Activated naive CD8-positive, alpha-beta T cell treated with anti-CD3 and anti-CD28 coated beads, Interleukin-2, amount 50 U/mL, for 24 hours (primary cell): Measurements from ENCODE around the gene CLUH.

Experiments
- ATAC-seq: fragments of 150-1000 bp; cut with Tn5 transposase; one replicate; pipeline ENCODE4 v1.10.0; 2021
- DNase-seq: peaks from one replicate; pipeline ENCODE4 v3.0.0; 2021
- H3K27ac Mint-ChIP-seq: one replicate; pipeline ENCODE4 v1.8.0; 2021; ENCODE audit warnings: mild to moderate bottlenecking, mixed read lengths
- H3K27me3 Mint-ChIP-seq: one replicate; pipeline ENCODE4 v1.8.0; 2021; ENCODE audit warnings: mixed read lengths
- H3K36me3 Mint-ChIP-seq: one replicate; pipeline ENCODE4 v1.8.0; 2021; ENCODE audit warnings: low read depth, mixed read lengths
- H3K4me1 Mint-ChIP-seq: one replicate; pipeline ENCODE4 v1.8.0; 2021; ENCODE audit warnings: mixed read lengths
- H3K4me3 Mint-ChIP-seq: one replicate; pipeline ENCODE4 v1.8.0; 2021; ENCODE audit warnings: mild to moderate bottlenecking, moderate library complexity, mixed read lengths
- H3K9me3 Mint-ChIP-seq: one replicate; pipeline ENCODE4 v1.8.0; 2021; ENCODE audit warnings: mixed read lengths

CLUH gene, protein sequence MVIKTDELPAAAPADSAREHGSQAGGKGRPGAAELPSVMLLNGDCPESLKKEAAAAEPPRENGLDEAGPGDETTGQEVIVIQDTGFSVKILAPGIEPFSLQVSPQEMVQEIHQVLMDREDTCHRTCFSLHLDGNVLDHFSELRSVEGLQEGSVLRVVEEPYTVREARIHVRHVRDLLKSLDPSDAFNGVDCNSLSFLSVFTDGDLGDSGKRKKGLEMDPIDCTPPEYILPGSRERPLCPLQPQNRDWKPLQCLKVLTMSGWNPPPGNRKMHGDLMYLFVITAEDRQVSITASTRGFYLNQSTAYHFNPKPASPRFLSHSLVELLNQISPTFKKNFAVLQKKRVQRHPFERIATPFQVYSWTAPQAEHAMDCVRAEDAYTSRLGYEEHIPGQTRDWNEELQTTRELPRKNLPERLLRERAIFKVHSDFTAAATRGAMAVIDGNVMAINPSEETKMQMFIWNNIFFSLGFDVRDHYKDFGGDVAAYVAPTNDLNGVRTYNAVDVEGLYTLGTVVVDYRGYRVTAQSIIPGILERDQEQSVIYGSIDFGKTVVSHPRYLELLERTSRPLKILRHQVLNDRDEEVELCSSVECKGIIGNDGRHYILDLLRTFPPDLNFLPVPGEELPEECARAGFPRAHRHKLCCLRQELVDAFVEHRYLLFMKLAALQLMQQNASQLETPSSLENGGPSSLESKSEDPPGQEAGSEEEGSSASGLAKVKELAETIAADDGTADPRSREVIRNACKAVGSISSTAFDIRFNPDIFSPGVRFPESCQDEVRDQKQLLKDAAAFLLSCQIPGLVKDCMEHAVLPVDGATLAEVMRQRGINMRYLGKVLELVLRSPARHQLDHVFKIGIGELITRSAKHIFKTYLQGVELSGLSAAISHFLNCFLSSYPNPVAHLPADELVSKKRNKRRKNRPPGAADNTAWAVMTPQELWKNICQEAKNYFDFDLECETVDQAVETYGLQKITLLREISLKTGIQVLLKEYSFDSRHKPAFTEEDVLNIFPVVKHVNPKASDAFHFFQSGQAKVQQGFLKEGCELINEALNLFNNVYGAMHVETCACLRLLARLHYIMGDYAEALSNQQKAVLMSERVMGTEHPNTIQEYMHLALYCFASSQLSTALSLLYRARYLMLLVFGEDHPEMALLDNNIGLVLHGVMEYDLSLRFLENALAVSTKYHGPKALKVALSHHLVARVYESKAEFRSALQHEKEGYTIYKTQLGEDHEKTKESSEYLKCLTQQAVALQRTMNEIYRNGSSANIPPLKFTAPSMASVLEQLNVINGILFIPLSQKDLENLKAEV (N-terminal part only)

DNA sequence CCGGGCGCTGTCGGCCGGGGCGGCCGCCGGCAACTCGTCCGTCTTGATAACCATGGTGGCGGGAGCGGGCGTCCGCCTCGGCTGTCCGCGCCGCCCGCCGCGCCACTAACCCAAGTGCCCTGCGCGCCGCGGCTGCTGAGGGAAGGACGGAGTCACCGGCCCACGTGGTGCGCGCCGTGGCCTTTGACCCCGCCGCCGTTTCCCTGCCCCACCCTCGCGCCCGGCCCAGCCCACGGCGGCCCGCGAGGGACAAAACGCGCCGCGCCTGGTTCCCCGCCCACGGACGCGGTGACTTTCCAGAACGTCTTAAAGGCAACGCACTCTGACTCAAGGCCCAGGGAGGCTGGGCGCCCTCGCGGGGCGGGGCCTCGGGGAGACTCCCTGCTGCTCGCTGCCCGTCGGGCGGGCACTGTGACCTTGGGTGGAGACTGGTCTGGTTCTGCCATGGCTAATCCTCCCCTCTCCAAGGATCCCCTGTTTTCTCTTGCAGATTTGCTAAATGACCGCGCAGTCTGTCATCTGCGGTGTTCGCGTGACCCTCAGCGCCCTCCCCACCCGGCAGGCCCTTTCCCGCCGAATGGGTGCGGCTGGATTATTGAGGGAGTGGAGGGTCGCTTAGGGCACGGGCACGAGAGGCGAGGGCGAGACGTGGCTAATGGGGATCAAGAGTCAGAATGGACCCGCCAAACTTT, at the start of gene CLUH:
Gene CLUH, minus strand, starts transcription at position 157 of the 692 bp plus-strand sequence. Its CDS starts 103 bp downstream, at position 54.
- Mint-ChIP-seq H3K9me3 (no peaks in the 10 kb centered on the region), H3K27ac (peak within 1 kb of the TSS; percentile 85), H3K4me1 (peaks cover 38% of the 10 kb centered on the region), H3K36me3 (peaks cover 12% of the 10 kb centered on the region), H3K4me3 (peak within 1 kb of the TSS; percentile 91), H3K27me3 (no peaks in the 10 kb centered on the region)
- ATAC-seq (peak; percentile 91), DNase-seq (peak; percentile 98)

DNA sequence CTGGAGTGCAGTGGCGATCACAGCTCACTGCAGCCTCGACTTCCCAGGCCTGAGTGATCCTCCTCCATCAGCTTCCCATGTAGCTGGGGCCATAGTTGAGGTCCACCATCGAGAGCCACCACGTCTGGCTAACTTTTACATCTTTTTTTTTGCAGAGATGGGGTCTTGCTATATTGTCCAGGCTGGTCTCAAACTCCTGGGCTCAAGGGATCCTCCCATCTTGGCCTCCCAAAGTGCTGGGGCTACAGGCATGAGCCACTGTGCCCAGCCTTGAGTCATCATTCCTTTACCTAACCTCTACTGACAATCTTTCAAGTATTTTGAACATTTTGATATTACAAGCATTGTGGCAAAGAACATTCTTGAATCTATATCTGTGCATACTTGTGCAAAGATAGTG, 47.3 kb upstream of the CLUH start:
- no peak for ATAC-seq

DNA sequence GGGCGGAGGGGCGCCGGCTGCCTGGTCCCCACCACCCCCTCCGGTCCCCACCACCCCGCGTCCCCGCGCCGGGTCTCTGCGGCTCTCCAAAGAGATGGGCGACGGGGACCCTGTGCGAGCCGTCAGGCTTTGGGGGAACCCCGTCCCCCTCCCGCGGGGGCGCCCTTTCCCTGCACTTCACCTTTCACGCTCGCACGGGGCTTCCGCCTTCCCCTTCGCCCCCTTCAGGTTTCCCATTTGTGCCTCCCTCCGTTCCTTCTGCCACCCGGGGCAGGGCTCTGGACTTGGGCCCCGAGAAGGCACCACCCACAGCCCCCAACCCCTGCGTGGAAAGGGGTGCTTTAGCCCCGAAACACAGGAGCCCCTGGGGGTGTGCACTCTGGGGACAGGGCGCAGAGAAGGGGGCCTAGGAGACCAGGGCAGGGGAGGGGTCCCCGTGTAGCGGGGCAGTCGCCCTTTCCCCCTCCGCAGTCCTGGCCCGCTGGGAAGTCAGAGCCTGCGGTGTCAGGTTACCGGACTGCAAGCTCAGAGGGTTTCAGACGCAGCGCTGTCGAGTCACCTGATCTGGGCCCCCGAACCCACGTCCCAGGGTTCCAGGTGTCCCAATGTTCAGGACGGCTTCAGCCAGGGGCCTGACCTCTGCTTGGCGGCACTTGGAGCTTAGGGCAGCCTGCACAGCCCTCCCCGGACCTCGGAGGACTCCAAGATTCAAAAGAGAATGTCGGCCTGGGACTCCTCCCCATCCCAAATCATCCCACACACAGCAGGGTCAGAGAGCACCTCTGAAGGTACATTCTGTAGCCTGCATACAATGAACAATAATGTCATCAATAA, 44.5 kb upstream of the CLUH start:
- Mint-ChIP-seq H3K27me3 (peaks cover 62% of the 10 kb centered on the region), H3K27ac (no peak overlapping the region), H3K36me3 (no peaks in the 10 kb centered on the region), H3K4me1 (peaks cover 6% of the 10 kb centered on the region), H3K9me3 (no peaks in the 10 kb centered on the region), H3K4me3 (no peak overlapping the region)
- DNase-seq (no peak), ATAC-seq (no peak)

More for the DNA sequence above, 47.3 kb upstream of the CLUH start:
- Mint-ChIP-seq H3K27ac (no peak overlapping the region), H3K4me3 (no peak overlapping the region), H3K36me3 (no peaks in the 10 kb centered on the region), H3K9me3 (no peaks in the 10 kb centered on the region), H3K27me3 (peaks cover 56% of the 10 kb centered on the region), H3K4me1 (peaks cover 6% of the 10 kb centered on the region)
- DNase-seq = no peak

DNA sequence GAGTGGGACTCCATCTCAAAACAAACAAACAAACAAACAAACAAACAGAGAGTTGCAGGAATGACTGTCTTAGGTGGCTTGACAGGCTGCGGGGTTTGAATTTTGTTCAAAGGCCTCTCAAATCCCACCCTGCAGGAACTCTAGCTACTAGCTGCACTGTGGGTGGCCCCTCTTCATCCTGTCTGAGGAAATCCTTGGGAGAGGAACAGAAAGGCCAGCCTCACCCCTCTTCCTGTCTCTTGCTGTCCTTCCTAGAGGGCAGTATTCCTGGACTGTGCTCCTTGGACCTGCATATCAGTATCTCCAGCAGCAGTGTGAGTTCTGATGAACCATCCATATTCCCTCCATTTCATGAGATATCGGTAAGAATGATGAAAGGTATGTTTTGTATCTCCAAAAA, 39.9 kb upstream of the CLUH start:
- H3K4me3 Mint-ChIP-seq = no peak overlapping the region
- H3K27ac Mint-ChIP-seq = no peak overlapping the region
- H3K4me1 Mint-ChIP-seq = peaks cover 5% of the 10 kb centered on the region
- no peaks in the 10 kb centered on the region for H3K9me3 Mint-ChIP-seq
- no peak for ATAC-seq
- DNase-seq = no peak
- peaks cover 59% of the 10 kb centered on the region for H3K27me3 Mint-ChIP-seq
- H3K36me3 Mint-ChIP-seq = no peaks in the 10 kb centered on the region

DNA sequence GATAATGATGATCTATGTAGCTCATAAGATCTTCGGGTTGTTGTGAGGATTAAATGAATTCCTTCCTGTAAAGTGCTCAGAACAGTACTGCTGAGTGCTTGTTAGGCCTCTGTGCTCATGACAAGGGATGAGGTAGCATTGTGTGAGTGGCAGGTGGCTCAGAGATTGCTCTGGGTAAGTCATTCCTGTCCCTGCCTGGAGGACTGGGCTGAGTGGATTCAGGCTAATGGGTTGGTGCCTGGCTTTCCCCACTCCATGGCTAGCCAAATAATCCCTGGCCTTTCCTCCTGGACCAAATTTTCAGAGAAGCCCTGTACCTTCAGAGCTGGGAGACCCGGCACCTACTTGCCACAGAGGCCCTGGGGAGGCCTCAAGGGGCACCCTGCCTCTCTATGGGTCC, 39.2 kb upstream of the CLUH start:
- no peaks in the 10 kb centered on the region for H3K9me3 Mint-ChIP-seq
- H3K4me3 Mint-ChIP-seq = no peak overlapping the region
- H3K27me3 Mint-ChIP-seq = peaks cover 57% of the 10 kb centered on the region
- H3K36me3 Mint-ChIP-seq = no peaks in the 10 kb centered on the region
- H3K4me1 Mint-ChIP-seq = peaks cover 2% of the 10 kb centered on the region
- ATAC-seq (no peak), DNase-seq (no peak)
- H3K27ac Mint-ChIP-seq = no peak overlapping the region

DNA sequence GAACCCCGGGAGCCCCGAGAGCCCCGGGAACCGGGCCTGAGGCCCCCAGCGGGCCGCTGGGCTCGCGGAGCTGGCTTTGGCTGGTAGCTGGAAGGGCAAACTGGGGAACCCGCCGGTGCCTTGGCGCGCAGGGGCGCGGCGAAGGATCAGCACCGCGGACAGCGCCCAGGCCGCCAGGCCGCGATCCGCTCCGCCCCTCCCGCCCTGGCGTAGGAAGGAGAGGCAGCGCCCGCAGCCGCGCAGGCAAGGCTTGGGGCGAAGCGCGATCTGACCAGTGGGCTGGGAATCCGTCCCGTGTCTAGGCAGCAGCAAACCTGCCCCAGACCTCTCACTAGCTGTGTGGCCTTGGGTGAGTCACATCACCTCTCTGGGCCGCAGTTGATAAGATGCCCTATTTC, 38.2 kb upstream of the CLUH start:
- DNase-seq = peak; percentile 79
- Mint-ChIP-seq H3K27ac (no peak overlapping the region), H3K36me3 (no peaks in the 10 kb centered on the region), H3K4me3 (no peak overlapping the region), H3K27me3 (peaks cover 60% of the 10 kb centered on the region), H3K4me1 (no peaks in the 10 kb centered on the region), H3K9me3 (no peaks in the 10 kb centered on the region)
- peak; percentile 95 for ATAC-seq

DNA sequence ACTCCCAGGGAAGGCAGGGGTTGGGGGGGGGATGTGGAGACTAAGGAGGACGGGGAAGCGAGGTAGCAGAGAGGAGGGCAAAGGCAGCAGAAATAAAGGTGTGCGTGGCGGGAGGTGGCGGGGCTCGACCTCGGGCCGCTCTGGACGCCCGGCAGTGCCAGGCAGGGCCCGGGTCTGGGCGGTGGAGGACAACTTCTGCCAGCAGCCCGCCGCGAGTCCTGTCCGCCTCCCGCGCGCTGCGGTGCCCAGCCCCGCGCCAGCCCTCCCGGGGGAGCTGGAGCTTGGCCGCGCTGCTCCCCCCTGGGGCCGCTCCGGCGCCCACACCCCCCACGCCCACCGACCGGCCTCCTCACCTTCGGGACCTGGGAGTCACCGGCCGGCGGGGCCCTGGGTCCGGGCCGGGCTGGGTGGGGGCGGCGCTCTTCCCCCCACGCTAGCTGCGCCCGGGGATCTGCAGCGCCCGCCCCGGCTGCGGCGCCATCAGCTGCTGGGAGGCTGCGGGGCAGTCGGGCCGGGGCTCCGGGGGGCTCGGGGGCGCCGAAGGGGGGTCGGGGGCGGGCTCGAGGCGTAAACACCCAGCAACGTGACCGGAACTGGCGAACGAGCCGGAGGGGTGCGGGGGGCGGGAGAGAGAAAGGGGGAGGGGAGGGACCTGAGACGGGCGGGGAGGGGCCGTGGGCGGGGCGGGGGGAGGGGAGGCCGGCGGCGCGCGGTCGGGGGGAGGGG, 37.7 kb upstream of the CLUH start, which contains the start of gene CCDC92B:
Gene CCDC92B, minus strand, starts transcription at position 595 of the 726 bp plus-strand sequence. CDS start 14,507 bp downstream, outside the sequence.
- ATAC-seq (no peak), DNase-seq (no peak)
- Mint-ChIP-seq H3K9me3 (no peaks in the 10 kb centered on the region), H3K36me3 (no peaks in the 10 kb centered on the region), H3K27me3 (peaks cover 61% of the 10 kb centered on the region), H3K27ac (no peak within 1 kb of the TSS), H3K4me3 (no peak within 1 kb of the TSS), H3K4me1 (no peaks in the 10 kb centered on the region)

DNA sequence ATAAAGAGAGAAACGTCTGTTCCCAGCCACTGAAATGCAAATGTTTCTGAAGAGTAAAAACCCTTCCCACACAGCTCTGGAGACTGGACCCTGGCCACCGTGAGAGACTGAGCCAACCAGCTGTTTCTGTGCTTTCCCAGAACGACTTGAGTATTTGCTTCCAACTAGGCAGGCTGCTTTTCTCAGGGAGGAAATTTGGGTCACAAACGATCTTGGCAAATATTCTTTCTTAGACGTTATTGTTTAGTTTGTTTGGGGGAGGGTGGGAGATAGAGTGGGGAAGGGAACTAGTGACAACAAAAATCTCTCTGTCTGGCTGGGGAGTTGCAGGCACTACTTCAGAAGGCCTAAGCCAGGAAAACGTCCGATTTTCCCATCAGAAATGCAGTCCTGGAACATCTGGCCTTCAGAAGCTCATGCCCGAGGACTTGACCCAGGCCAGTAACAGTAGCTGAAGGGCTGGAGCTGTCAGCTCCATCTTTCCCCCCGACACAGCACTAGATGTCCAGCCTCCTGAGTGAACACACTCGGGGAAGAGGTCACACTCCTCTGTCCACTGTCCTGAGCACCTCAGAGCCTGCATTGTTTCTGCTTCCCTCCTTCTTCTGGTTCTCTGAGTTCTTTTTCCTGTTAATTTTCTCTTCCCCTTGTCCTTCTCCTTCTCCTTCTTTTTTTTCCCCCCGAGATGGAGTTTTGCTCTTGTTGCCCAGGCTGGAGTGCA, 33.9 kb upstream of the CLUH start:
- ATAC-seq = no peak
- Mint-ChIP-seq H3K4me3 (no peak overlapping the region), H3K27ac (no peak overlapping the region), H3K27me3 (peaks cover 41% of the 10 kb centered on the region), H3K36me3 (no peaks in the 10 kb centered on the region), H3K9me3 (no peaks in the 10 kb centered on the region), H3K4me1 (no peaks in the 10 kb centered on the region)
- no peak for DNase-seq

DNA sequence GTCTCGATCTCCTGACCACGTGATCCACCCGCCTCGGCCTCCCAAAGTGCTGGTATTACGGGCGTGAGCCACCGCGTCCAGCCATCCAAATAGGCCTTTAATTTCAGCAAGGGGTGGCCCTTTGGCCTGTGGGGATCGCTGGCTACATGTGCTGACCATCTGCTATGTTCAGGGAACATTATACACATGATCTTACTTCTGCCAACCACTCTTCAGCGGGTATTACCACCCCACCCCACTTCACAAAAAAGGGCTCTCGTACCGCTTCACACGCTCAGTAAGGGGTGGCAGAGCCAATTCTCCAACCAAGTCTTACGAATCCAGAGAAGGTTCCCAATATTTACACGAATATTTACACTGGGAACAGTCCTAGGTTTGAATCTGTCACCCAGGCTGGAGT, 26.1 kb upstream of the CLUH start:
- Mint-ChIP-seq H3K9me3 (no peaks in the 10 kb centered on the region), H3K27ac (no peak overlapping the region), H3K36me3 (no peaks in the 10 kb centered on the region), H3K4me3 (no peak overlapping the region), H3K27me3 (peaks cover 8% of the 10 kb centered on the region), H3K4me1 (no peaks in the 10 kb centered on the region)
- no peak for ATAC-seq
- DNase-seq = no peak

DNA sequence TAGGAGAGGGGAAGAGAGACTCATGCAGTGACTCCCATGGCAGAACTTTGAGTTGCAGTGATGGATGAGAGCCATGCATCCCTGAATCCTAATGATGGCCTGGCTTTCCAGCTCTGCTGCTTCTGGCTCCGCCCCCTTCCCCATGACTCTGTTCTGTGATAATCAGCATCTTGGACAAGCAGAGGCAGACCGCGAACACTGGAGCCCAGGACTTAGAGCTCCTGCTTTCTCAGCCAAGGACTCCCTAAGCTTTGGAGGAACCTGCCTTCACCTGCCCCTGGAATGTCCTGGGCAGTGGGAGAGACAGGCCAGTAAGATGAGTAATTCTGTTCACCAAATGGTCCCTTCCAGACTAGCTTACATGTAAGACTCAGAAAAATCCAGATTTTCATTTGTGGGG, 25.4 kb upstream of the CLUH start:
- ATAC-seq = no peak
- Mint-ChIP-seq H3K9me3 (no peaks in the 10 kb centered on the region), H3K27me3 (peaks cover 8% of the 10 kb centered on the region), H3K4me3 (no peak overlapping the region), H3K36me3 (no peaks in the 10 kb centered on the region), H3K4me1 (no peaks in the 10 kb centered on the region), H3K27ac (no peak overlapping the region)
- no peak for DNase-seq

DNA sequence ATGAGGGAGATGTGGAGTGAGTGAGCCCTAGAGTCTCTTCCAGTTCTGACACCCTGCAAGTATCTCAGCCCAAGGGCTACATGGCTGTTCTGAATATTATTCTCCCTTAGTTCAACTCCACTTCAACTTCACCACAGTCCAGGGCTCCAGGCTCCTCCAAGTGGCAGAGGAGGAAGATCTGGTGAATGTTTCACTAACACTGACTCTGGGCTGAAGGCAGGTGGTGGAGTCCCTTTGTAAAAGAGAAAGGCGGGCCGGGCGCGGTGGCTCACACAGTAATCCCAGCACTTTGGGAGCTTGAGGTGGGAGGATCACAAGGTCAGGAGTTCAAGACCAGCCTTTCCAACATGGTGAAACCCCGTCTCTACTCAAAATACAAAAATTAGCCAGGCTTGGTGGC, 24.3 kb upstream of the CLUH start:
- Mint-ChIP-seq H3K27ac (no peak overlapping the region), H3K27me3 (peaks cover 7% of the 10 kb centered on the region), H3K4me1 (no peaks in the 10 kb centered on the region), H3K4me3 (no peak overlapping the region), H3K36me3 (no peaks in the 10 kb centered on the region), H3K9me3 (no peaks in the 10 kb centered on the region)
- no peak for DNase-seq
- no peak for ATAC-seq

DNA sequence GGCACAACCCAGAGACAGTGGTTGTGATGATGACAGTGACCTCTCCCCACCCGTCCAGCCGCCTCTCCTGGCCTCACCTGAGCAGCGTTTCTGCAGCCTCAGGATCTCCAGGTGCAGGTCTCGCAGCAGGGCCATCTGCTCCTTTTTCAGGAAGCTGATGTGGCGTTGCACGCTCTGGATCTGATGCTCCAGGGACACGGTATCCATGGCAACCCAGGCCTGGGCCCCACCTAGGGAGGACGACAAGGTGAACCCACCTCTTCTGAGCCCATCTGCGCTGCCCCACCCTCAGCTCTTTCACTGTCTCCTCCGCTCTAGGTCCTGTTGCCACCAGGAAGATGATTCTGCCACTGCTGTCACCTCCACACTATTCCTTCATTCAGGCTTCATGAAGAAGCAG, 23.4 kb upstream of the CLUH start:
- Mint-ChIP-seq H3K4me3 (no peak overlapping the region), H3K36me3 (no peaks in the 10 kb centered on the region), H3K27me3 (peaks cover 7% of the 10 kb centered on the region), H3K9me3 (no peaks in the 10 kb centered on the region), H3K4me1 (no peaks in the 10 kb centered on the region), H3K27ac (no peak overlapping the region)
- no peak for DNase-seq
- ATAC-seq = no peak
